AG09309 (cell line): ENCODE measurements around the gene REEP2.

ENCODE experiments used
- DNase-seq: peaks from one replicate; pipeline ENCODE4 v3.0.0-alpha.2; 2010; ENCODE audit warnings: low read depth
- H3K4me3 ChIP-seq: 2 replicates; pipeline ENCODE4 v1.5.1; 2011; ENCODE audit warnings: mild to moderate bottlenecking, low read depth, low read length, moderate library complexity; ENCODE audit not compliant: control insufficient read depth
- TF ChIP-seq, protein P1 (sequence below): IDR thresholded peaks from 2 replicates; pipeline ENCODE4 v1.5.1; 2011; ENCODE audit warnings: mild to moderate bottlenecking, low read depth, low read length, inconsistent platforms; ENCODE audit not compliant: insufficient read depth, control insufficient read depth; ENCODE audit errors: missing control alignments

REEP2 gene

DNA sequence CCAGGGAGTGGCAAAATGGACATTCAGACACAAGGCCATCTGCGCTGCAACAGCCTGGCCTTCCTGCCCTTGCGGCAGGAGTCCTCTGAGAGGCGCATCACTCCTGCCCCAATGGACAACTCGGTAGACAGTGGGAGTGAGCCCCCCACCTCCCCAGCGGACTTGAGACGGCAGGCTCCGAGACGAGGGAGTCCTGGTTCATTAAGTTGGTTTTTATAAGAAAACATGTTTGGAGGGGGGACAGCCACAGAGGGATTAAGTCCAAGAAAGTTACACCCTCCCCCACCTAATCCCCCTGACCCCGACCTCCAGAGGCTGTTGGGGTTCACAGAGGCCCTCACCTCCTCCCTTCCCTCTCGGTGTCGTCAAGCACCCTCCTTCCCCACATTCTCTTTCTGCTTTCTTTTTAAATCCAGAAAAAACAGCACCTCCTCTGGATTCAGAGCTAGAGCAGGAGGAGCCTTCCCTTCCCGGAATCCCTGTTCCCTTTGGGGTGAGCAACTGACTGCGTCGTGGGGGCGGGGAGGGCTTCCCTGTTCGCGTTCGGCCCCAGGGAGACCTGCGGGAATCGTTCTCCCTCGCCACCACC lies 24.7 kb downstream of the REEP2 start:
- TF ChIP-seq, protein P1, sequence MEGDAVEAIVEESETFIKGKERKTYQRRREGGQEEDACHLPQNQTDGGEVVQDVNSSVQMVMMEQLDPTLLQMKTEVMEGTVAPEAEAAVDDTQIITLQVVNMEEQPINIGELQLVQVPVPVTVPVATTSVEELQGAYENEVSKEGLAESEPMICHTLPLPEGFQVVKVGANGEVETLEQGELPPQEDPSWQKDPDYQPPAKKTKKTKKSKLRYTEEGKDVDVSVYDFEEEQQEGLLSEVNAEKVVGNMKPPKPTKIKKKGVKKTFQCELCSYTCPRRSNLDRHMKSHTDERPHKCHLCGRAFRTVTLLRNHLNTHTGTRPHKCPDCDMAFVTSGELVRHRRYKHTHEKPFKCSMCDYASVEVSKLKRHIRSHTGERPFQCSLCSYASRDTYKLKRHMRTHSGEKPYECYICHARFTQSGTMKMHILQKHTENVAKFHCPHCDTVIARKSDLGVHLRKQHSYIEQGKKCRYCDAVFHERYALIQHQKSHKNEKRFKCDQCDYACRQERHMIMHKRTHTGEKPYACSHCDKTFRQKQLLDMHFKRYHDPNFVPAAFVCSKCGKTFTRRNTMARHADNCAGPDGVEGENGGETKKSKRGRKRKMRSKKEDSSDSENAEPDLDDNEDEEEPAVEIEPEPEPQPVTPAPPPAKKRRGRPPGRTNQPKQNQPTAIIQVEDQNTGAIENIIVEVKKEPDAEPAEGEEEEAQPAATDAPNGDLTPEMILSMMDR = peak; percentile 17
- peak overlapping the region; percentile 86 for H3K4me3 ChIP-seq
- no peak for DNase-seq

DNA sequence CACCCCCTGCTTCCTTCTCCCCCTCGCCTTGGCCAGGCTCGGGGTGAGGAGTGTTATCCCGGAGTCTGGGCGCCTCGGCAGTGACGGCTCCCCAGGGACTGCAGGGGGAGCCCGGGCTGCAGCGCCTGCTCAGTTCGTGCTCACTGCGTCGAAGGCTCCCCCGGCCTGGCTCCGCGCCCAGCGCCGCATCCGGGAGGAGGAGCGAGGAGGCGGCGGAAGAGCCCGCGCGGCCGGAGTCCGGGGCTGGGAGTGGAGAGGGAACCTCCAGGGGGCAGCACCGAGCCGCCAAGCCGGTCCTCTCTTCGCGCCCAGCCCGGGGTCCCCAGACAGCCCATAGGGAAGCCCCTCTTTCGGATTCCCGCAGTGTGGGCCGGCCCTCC lies 25.1 kb downstream of the REEP2 start:
- peak overlapping the region; percentile 86 for H3K4me3 ChIP-seq
- TF ChIP-seq, protein P1 = peak; percentile 70
- peak; percentile 80 for DNase-seq

DNA sequence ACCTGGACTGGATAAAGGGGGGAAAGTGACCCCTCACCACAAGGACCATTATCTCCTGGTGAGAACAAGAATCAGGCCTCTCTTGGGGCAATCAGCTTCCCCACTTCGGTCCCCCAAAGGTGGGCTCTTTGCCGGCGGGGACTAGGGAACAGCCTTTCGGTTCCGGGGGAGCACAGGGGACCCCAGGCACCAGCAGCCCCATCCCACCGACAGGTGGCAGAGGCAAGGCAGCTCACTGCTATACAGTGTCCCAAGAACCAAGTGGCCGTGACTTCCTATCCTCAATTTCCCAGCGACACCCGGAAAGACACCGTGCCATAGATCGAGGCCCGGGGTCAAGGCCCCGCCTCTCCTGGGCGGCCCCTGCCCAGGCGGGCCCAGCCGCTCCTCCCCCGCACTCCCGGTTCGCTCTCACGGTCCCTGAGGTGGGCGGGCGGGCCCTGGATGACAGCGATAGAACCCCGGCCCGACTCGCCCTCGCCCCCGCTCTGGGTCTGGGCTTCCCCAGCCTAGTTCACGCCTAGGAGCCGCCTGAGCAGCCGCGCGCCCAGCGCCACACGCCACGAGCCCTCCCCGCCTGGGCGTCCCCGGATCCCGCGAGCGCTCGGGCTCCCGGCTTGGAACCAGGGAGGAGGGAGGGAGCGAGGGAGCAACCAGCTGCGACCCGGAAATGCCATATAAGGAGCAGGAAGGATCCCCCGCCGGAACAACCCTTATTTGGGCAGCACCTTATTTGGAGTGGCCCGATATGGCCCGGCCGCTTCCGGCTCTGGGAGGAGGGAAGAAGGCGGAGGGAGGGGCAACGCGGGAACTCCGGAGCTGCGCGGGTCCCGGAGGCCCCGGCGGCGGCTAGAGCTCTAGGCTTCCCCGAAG lies 25.8 kb downstream of the REEP2 start:
- peak overlapping the region; percentile 58 for H3K4me3 ChIP-seq
- TF ChIP-seq, protein P1 = no peak
- peak; percentile 97 for DNase-seq

DNA sequence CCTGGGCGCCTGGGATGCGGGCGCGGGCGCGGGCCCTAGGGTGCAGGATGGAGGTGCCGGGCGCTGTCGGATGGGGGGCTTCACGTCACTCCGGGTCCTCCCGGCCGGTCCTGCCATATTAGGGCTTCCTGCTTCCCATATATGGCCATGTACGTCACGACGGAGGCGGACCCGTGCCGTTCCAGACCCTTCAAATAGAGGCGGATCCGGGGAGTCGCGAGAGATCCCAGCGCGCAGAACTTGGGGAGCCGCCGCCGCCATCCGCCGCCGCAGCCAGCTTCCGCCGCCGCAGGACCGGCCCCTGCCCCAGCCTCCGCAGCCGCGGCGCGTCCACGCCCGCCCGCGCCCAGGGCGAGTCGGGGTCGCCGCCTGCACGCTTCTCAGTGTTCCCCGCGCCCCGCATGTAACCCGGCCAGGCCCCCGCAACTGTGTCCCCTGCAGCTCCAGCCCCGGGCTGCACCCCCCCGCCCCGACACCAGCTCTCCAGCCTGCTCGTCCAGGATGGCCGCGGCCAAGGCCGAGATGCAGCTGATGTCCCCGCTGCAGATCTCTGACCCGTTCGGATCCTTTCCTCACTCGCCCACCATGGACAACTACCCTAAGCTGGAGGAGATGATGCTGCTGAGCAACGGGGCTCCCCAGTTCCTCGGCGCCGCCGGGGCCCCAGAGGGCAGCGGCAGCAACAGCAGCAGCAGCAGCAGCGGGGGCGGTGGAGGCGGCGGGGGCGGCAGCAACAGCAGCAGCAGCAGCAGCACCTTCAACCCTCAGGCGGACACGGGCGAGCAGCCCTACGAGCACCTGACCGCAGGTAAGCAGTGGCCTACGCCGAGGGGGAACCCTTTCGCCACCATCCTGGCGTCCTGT lies 26.6 kb downstream of the REEP2 start, which contains the start of gene EGR1:
EGR1 (plus strand) TSS at position 219 of the 864 bp plus-strand sequence; CDS start at position 502, 283 bp downstream.
- peak; percentile 84 for DNase-seq
- H3K4me3 ChIP-seq = peak within 1 kb of the TSS; percentile 58
- TF ChIP-seq, protein P1 = peak; percentile 13

DNA sequence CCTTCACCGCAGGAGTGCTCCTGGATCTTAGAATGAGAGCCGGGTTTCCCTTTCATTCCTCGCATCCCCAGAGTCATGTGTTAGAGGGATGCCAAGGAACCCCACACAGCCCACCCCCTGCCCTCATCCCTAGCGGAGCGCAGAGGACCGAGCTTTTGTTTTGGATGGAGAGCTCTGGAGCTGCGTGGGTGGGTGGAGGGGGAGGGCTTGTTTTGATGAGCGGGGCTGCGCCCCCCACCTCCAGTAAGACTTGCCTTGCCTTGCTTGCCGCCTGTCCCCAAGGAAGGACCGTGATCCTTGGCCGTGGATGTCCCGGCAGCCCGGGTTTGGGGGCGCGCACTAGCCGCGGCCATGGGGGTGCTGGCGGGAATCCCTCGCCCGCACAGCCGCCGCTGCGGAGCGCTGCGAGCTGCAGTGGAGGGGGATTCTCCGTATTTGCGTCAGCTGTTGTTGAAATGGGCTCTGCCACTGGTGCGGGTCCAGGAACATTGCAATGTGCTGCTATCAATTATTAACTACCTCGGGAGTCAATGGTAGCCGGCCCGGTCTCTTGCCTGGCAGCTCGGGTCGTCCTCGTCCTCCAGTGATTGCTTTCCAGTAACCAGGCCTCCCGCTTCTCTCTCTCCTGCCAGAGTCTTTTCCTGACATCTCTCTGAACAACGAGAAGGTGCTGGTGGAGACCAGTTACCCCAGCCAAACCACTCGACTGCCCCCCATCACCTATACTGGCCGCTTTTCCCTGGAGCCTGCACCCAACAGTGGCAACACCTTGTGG lies 27.5 kb downstream of the REEP2 start:
- H3K4me3 ChIP-seq = peak overlapping the region; percentile 58
- TF ChIP-seq, protein P1 = no peak
- DNase-seq = peak; percentile 18
